ENCODE data around the gene LRBA.
"Not testable (repeated sequence)": the region's sequence is repeated elsewhere in the genome, so short reads cannot be mapped to it uniquely, and the experiment has no call there.

Gene LRBA

GRCh38 chr4:150540536-150540935, 474.5 kb downstream of the LRBA start:
- DNase-seq, result no peak

- not testable (repeated sequence) for DNase-seq
Observed at GRCh38 chr4:150537911-150538310, 477.2 kb downstream of the LRBA start.

- DNase-seq, result no peak
Observed at GRCh38 chr4:150534818-150535217, 480.3 kb downstream of the LRBA start.

GRCh38 chr4:150533673-150534072, 481.4 kb downstream of the LRBA start:
- DNase-seq, result no peak

- DNase-seq, result no peak
Observed at GRCh38 chr4:150525321-150525868, 489.7 kb downstream of the LRBA start.

GRCh38 chr4:150518559-150518958, 496.5 kb downstream of the LRBA start:
- DNase-seq, result no peak

DNA sequence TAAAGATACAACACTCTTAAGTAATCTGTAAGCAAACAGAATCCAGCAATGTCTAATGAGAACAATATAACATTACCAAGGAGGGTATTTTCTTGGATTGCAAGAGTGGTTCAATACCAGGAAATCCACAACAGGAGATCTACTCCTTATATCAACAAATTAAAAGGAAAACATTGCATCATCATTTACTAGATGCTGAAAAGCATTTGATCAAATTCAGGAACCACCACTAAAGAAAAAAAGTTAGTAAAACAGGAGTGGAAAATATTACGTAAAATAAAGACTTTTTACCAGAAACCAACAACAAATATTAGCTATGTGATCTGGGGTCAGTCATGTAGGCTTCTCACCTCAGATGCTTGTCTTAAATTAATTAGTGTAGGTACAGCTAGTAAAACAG, 499.9 kb downstream of the LRBA start:
- DNase-seq, result no peak

DNA sequence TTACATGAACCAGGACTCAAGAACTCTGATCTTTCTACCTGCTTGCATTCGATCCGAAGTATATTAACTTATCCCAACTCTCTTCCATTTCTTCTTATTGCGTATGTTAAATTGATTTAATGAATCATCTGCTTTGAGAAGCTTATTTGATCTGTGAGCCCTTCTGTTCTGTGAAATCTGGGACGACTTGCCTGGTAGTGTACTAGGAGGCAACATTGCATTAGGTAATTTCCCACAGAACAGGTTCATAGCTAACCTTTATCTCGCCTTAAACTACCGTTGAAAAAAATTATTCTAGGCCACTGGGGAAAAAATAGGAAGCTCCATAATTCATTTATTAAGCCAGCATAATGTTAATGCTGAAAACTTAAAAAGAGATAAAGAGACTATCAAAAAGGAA, 500.4 kb downstream of the LRBA start:
- DNase-seq, result no peak

- DNase-seq, result no peak
Observed at GRCh38 chr4:150510176-150510865, 504.8 kb downstream of the LRBA start.

DNA sequence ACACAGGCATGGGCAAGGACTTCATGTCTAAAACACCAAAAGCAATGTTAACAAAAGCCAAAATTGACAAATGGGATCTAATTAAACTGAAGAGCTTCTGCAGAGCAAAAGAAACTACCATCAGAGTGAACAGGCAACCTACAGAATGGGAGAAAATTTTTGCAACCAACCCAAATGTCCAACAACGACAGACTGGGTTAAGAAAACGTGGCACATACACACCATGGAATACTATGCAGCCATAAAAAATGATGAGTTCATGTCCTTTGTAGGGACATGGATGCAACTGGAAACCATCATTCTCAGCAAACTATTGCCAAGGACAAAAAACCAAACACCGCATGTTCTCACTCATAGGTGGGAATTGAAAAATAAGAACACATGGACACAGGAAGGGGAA, 507.4 kb downstream of the LRBA start:
- not testable (repeated sequence) for DNase-seq

GRCh38 chr4:150501983-150502382, 513.1 kb downstream of the LRBA start:
- no peak for DNase-seq

DNA sequence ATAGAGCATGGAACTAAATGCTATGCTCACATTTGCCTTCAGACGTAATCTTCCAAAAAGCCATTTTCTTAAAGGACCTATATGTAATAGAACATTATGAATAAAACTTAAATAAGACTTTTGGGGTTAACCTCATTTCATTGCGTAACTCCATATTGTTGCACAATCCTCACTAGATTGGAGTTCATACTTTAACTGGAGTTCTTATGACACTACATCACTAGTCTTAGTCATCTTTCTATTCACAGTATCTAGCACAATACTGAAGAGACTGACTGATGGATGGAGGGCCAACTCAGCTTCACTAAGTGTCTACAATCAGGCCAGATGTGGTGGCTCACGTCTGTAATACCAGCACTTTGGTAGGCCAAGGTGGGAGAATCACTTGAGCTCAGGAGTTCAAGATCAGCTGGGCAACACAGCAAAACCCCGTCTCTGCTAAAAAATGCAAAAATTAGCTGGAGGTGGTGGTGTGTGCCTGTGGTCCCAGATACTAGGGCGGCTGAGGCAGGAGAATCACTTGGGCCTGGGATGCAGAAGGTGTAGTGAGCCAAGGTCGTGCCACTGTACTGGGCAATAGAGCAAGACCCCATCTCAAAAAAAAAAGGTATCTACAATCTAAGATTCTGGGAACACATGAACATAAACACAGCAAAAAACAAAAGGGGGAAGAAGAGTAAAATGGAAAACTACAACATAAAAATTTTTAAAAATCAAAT, 513.9 kb downstream of the LRBA start:
- DNase-seq, result no peak

- DNase-seq, result no peak
Observed at GRCh38 chr4:150497612-150498011, 517.5 kb downstream of the LRBA start.

- DNase-seq, result no peak
Observed at GRCh38 chr4:150495550-150495949, 519.5 kb downstream of the LRBA start.

DNA sequence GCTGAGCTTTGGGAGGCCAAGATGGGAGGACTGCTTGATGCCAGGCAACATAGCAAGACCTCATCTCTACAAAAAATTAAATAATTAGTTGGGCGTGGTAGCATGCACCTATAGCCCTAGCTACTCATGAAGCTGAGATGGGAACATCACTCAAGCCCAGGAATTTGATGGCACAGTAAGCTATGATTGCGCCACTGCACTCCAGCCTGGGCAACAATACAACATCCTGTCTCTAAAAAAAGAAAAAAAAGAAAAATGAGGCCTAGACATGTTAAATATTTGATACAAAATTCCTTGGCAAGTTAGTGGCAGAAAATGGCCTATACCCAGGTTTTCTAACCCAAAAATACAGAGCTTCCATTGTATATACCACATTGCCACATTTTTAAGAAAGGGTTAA, 521.2 kb downstream of the LRBA start:
- DNase-seq, result no peak

GRCh38 chr4:150491132-150492049, 523.7 kb downstream of the LRBA start:
- no peak for DNase-seq

DNA sequence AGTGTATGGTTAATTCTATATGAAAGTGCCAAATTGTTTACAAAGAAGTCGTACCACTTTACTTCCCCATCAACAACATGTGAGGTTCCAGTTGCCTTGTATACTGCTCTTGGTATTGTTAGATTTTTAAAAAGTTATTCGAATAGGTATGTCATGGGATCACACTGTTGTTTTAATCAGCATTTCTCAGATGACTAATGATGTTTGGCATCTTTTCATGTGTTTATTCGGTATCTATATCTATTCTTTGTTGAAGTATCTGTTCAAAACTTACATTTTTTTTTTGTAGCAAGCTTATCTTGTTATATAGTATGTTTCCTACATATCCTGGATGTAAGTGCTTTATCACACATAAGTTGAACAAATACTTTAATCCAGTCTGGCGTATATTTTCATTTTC, 532.5 kb downstream of the LRBA start:
- no peak for DNase-seq

GRCh38 chr4:150479657-150480056, 535.4 kb downstream of the LRBA start:
- DNase-seq, result no peak

DNA sequence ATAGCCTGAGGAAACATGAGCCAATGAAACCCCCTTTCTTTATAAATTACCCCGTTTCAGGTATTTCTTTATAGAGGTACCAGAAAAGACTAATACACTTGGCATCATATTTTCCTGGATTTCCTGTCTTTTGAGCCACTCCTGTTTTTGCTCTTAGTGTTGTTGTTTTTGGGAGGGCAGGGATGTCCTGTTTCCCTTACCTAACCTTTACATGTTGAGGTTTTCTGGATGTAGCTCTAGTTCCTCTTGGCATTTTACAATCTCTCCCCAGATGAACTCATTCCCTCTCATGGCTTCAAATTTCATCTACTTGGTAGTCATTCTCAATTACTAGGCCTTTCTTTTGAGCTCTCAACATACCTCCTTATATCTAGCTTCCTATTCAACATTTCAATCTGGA, 537.2 kb downstream of the LRBA start:
- no peak for DNase-seq

DNA sequence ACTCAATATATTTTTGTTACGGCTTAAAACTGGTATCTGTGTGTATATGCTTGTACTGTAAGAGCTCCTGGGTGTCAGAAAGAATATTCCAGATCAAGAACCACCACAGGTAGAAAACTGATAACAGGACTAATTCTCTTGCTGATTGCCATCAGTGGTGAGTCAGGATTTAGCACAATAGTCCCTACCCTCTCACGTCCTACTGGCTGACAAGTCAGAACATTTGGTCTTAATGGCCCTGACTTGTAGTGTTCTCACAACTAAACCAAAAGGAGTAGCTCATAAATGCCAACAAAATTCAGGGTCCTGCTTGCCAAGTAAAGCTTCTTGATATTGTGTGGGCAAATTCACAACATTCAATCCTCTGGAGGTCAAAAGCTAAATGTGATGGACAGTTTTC, 538.3 kb downstream of the LRBA start:
- DNase-seq, result no peak

GRCh38 chr4:150475763-150476162, 539.3 kb downstream of the LRBA start:
- no peak for DNase-seq

DNA sequence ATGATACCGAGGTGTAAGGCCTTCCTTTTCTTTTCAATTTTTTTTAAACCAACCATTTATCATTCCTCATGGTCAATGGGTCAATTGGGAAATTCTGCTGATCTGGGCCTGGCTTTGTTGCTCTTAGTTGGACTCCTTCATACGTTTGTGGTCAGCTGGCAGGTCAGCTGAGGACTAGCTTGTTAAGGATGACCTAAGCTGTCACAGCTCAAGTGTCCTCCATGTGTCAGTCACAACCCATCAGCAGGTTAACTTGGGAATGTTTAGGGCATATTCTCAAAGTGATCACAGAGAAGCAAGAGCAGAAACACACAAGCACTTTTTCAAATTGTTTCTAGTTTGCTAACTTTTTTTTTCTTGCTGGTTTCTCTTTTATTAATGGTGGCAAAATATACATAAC, 550.6 kb downstream of the LRBA start:
- DNase-seq, result no peak

GRCh38 chr4:150462743-150463142, 552.3 kb downstream of the LRBA start:
- DNase-seq, result no peak

All from NCI-H1930 (cell line).